ENCODE results near the gene SH3BP2. TPM values are rescaled to one million over a fixed set of nuclear protein-coding genes. Genes with fewer than 3 reads are reported as not detected.

The SH3BP2 gene
- total and polyA plus RNA-seq, 7 experiments from 2014 or later, result 5.9 to 269 (median 23.1) TPM

DNA sequence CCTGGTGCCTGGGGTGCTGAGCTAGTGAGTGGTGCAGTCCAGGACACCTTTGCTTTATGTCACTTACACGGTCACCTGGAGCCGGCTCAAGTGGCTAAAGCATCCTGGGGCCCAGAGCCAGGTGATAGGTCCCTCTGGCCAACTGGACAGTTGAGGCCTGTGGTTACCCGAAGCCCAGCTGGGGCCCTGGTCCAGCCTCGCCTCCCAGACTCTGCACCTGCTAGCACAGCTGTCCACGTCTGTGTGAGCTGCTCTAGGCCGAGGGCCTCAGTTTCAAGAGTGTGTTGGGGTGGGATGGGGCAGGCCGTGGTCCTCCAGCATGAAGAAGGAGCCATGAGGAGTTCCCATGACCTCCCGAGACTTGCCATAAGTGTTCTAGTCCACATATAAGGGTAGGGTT is 43.1 kb downstream of the SH3BP2 start:
- intact Hi-C loops (cut with micrococcal nuclease), result loop anchor here in 1 of 2 donors (1.0 kb wide), 1 partner anchor 8 kb away; no protein-coding TSS in a partner anchor
- peaks cover 37 to 69% (median 44%) of the 10 kb centered on the region in 7 donors for H3K4me1 Mint-ChIP-seq
- H3K36me3 Mint-ChIP-seq, result peaks cover 0 to 21% (median 6%) of the 10 kb centered on the region in 5 donors
- peaks cover 0 to 31% (median 0%) of the 10 kb centered on the region in 3 experiments for H3K36me3 ChIP-seq (ENCODE audit: control insufficient read depth in 2 of 3, insufficient read depth in 3 of 3, low read length in 3 of 3)
- ATAC-seq, result no peak
- peak in 1 of 9 donors; percentile 4 for DNase-seq
- H3K4me1 ChIP-seq (ENCODE audit: control insufficient read depth in 2 of 2, insufficient read depth in 2 of 2, low read length in 2 of 2), result peaks cover 50 to 54% of the 10 kb centered on the region in 2 donors
- peak overlapping the region in 6 of 10 donors; percentile 5 to 65 (median 36) for H3K4me3 Mint-ChIP-seq
- POLR2A ChIA-PET, result interaction anchor here (0.9 to 7.6 kb wide), 3 partner anchors 21 to 127 kb away, joined by 3 to 100 read pairs (median 7); partner anchors contain the start of genes GRK4 and NOP14
- no peaks in the 10 kb centered on the region for H3K27me3 ChIP-seq (ENCODE audit: control insufficient read depth in 2 of 2, insufficient read depth in 2 of 2, low read length in 2 of 2)
- no peaks in the 10 kb centered on the region for H3K9me3 ChIP-seq (ENCODE audit: control insufficient read depth in 2 of 3, low read length in 3 of 3)
- no peaks in the 10 kb centered on the region for H3K27me3 Mint-ChIP-seq
- H3K4me3 ChIP-seq (ENCODE audit: low read length), result no peak overlapping the region
- CTCF ChIA-PET, result interaction anchor here (0.7 kb wide), 1 partner anchor 80 kb away, joined by 3 read pairs; no protein-coding TSS in a partner anchor
- H3K9me3 Mint-ChIP-seq, result peaks cover 0 to 5% (median 3%) of the 10 kb centered on the region in 11 donors
- H3K27ac Mint-ChIP-seq, result peak overlapping the region; percentile 59 to 95 (median 88)
- H3K27ac ChIP-seq (ENCODE audit: low read depth, low read length), result peak overlapping the region; percentile 82

DNA sequence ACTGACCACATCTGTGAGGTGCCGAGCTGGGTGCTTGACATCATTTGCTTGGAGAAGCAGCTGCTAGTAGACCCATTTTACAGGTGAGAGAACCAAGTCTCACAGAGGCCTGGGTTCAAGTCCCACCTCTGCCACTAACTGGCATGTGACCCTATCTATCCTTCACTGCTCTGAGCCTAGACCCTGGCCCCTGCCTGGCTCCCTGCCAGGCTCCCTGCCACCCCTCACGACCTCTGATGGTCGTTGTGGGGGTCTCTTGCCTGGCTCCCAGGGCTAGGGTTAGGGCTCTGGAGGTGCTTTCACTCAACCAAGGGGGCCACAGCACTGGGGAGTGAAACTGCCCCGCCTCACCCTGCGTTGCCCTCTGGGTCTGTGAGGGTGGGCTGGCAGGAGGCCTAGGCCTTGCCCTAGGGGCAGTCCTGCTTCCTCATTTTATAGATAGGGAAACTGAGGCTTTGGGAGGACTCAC is 43.5 kb downstream of the SH3BP2 start:
- Mint-ChIP-seq H3K27ac (peak overlapping the region; percentile 59 to 95 (median 84)), H3K4me3 (peak overlapping the region in 8 of 10 donors; percentile 5 to 94 (median 24)), H3K27me3 (no peaks in the 10 kb centered on the region), H3K36me3 (peaks cover 0 to 22% (median 9%) of the 10 kb centered on the region in 5 donors), H3K9me3 (peaks cover 0 to 5% (median 3%) of the 10 kb centered on the region in 11 donors), H3K4me1 (peaks cover 39 to 71% (median 47%) of the 10 kb centered on the region in 7 donors)
- Histone ChIP-seq H3K9me3 (ENCODE audit: control insufficient read depth in 2 of 3, low read length in 3 of 3) (no peaks in the 10 kb centered on the region), H3K27ac (ENCODE audit: low read depth, low read length) (peak overlapping the region; percentile 82), H3K27me3 (ENCODE audit: control insufficient read depth in 2 of 2, insufficient read depth in 2 of 2, low read length in 2 of 2) (no peaks in the 10 kb centered on the region), H3K36me3 (ENCODE audit: control insufficient read depth in 2 of 3, insufficient read depth in 3 of 3, low read length in 3 of 3) (peaks cover 0 to 27% (median 0%) of the 10 kb centered on the region in 3 experiments), H3K4me3 (ENCODE audit: low read length) (no peak overlapping the region), H3K4me1 (ENCODE audit: control insufficient read depth in 2 of 2, insufficient read depth in 2 of 2, low read length in 2 of 2) (peaks cover 50 to 54% of the 10 kb centered on the region in 2 donors)
- intact Hi-C loops (cut with micrococcal nuclease), result no loop called here
- POLR2A ChIA-PET, result interaction anchor here (0.9 to 7.6 kb wide), 3 partner anchors 21 to 127 kb away, joined by 3 to 100 read pairs (median 7); partner anchors contain the start of genes GRK4 and NOP14
- peak in 1 of 9 donors; percentile 4 for DNase-seq
- no peak for ATAC-seq
- CTCF ChIA-PET, result interaction anchor here (0.7 to 1.5 kb wide), 2 partner anchors 17 to 81 kb away, joined by 3 read pairs; no protein-coding TSS in a partner anchor

DNA sequence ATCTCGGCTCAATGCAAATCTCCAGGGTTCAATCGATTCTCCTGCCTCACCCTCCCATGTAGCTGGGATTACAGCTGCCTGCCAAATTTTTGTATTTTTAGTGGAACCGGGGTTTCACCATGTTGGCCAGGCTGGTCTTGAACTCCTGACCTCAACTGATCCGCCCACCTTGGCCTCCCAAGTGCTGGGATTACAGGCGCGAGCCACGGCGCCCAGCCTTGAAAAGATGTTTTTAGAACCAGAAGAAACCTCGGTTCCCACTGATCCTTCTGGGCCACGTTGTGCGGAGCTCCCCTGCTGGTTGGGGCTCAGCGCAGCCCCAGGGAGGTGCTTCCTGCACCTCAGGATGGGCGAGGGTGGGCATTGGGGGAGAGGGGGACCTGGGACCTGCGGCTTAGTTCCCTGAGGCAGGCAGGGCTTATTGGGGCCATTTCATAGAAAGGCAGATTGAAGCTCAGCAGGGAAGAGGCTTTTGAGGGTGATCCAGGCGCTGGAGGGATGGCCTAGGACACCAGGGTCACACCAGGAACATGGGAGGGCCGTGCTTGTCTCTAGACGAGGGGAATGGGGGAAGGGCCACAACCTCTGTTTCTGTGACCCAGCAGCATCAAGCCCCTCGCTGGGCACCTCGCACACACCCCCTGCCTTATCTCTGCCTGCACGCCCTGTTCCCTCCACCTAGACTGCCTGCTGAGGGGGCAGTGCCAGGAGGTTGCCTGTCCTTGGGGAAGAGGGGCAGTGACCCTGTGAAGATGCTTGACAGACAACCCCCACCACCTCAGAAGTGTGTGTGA is 44.4 kb downstream of the SH3BP2 start:
- Histone ChIP-seq H3K36me3 (ENCODE audit: control insufficient read depth in 2 of 3, insufficient read depth in 3 of 3, low read length in 3 of 3) (peaks cover 0 to 18% (median 0%) of the 10 kb centered on the region in 3 experiments), H3K4me3 (ENCODE audit: low read length) (peak overlapping the region; percentile 66), H3K27me3 (ENCODE audit: control insufficient read depth in 2 of 2, insufficient read depth in 2 of 2, low read length in 2 of 2) (no peaks in the 10 kb centered on the region), H3K27ac (ENCODE audit: low read depth, low read length) (peak overlapping the region; percentile 82), H3K9me3 (ENCODE audit: control insufficient read depth in 2 of 3, low read length in 3 of 3) (no peaks in the 10 kb centered on the region), H3K4me1 (ENCODE audit: control insufficient read depth in 2 of 2, insufficient read depth in 2 of 2, low read length in 2 of 2) (peaks cover 50 to 54% of the 10 kb centered on the region in 2 donors)
- ATAC-seq, result peak; percentile 3
- intact Hi-C loops (cut with micrococcal nuclease), result no loop called here
- peaks cover 0 to 6% (median 3%) of the 10 kb centered on the region in 11 donors for H3K9me3 Mint-ChIP-seq
- CTCF ChIA-PET, result interaction anchor here (1.3 to 1.5 kb wide), 2 partner anchors 14 to 16 kb away, joined by 3 read pairs; no protein-coding TSS in a partner anchor
- H3K36me3 Mint-ChIP-seq, result peaks cover 0 to 23% (median 9%) of the 10 kb centered on the region in 5 donors
- peaks cover 42 to 76% (median 47%) of the 10 kb centered on the region in 7 donors for H3K4me1 Mint-ChIP-seq
- H3K4me3 Mint-ChIP-seq, result peak overlapping the region; percentile 82 to 96 (median 88)
- DNase-seq, result peak in 1 of 9 donors; percentile 8
- H3K27me3 Mint-ChIP-seq, result no peaks in the 10 kb centered on the region
- POLR2A ChIA-PET, result interaction anchor here (0.6 to 7.6 kb wide), 6 partner anchors 10 to 51 kb away, joined by 3 to 100 read pairs (median 4); no protein-coding TSS in a partner anchor
- peak overlapping the region; percentile 91 to 98 (median 94) for H3K27ac Mint-ChIP-seq

DNA sequence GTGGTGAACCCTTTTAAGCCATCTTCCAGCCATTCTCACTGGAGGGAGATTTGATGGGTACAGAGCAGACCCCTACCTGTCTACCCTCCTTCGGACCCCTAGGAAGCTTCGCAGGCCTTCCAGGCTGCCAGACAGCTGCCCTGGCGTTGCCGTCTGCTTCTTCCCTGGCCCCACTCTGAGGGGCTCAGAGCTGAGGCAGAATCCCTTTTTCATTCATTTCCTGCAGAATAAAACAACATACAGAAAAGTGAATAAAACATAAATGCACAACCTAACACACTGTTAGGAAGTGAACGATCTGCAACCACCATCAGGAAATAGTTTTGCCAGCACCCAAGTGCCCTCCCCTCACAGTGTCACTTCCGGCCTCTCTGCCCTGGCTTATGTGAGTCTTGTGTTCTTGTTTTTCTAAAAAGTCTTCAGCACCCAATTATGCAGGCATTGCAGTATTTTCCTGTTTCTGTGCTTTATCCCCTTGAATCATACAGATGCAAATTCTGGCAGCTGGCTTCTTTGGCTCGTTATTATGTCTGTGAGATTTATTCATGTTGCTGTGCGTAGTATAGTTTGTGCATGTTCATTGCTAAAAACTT is 45.1 kb downstream of the SH3BP2 start:
- H3K4me3 ChIP-seq (ENCODE audit: low read length), result peak overlapping the region; percentile 66
- peak overlapping the region; percentile 91 to 98 (median 94) for H3K27ac Mint-ChIP-seq
- peaks cover 0 to 11% (median 0%) of the 10 kb centered on the region in 3 experiments for H3K36me3 ChIP-seq (ENCODE audit: control insufficient read depth in 2 of 3, insufficient read depth in 3 of 3, low read length in 3 of 3)
- peaks cover 48 to 83% (median 54%) of the 10 kb centered on the region in 7 donors for H3K4me1 Mint-ChIP-seq
- ChIA-PET CTCF (interaction anchor here (0.6 to 1.5 kb wide), 3 partner anchors 13 to 16 kb away, joined by 3 read pairs; no protein-coding TSS in a partner anchor), POLR2A (interaction anchor here (0.6 to 7.6 kb wide), 8 partner anchors 9 to 52 kb away, joined by 3 to 100 read pairs (median 4); no protein-coding TSS in a partner anchor)
- peak overlapping the region; percentile 82 for H3K27ac ChIP-seq (ENCODE audit: low read depth, low read length)
- H3K27me3 Mint-ChIP-seq, result no peaks in the 10 kb centered on the region
- H3K36me3 Mint-ChIP-seq, result peaks cover 0 to 21% (median 9%) of the 10 kb centered on the region in 5 donors
- peak overlapping the region; percentile 82 to 96 (median 88) for H3K4me3 Mint-ChIP-seq
- peaks cover 0 to 5% (median 3%) of the 10 kb centered on the region in 11 donors for H3K9me3 Mint-ChIP-seq
- DNase-seq, result peak in 7 of 9 donors; percentile 74 to 86 (median 83)
- H3K9me3 ChIP-seq (ENCODE audit: control insufficient read depth in 2 of 3, low read length in 3 of 3), result no peaks in the 10 kb centered on the region
- H3K4me1 ChIP-seq (ENCODE audit: control insufficient read depth in 2 of 2, insufficient read depth in 2 of 2, low read length in 2 of 2), result peaks cover 54 to 60% of the 10 kb centered on the region in 2 donors
- ATAC-seq, result peak; percentile 94
- no peaks in the 10 kb centered on the region for H3K27me3 ChIP-seq (ENCODE audit: control insufficient read depth in 2 of 2, insufficient read depth in 2 of 2, low read length in 2 of 2)
- intact Hi-C loops (cut with micrococcal nuclease), result loop anchor here in 1 of 2 donors (1.0 kb wide), 6 partner anchors 13 to 125 kb away; partner anchors contain the start of genes GRK4 and NOP14

DNA sequence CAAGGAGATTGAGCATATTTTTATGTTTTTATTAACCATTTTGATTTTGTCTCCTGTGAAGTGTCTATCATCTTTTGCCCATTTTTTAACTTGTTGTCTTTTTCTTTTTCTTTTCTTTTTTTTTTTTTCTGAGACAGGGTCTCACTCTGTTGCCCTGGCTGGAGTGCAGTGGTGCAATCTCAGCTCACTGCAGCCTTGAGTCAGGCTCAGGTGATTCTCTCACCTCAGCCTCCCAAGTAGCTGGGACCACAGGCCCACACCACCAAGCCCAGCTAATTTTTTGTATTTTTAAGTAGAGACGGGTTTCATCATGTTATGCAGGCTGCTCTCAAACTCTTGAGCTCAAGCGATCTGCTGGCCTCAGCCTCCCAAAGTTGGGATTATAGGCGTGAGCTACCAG is 46.2 kb downstream of the SH3BP2 start:
- Mint-ChIP-seq H3K27me3 (no peaks in the 10 kb centered on the region), H3K9me3 (peaks cover 0 to 5% (median 3%) of the 10 kb centered on the region in 11 donors), H3K27ac (peak overlapping the region; percentile 91 to 98 (median 94)), H3K36me3 (peaks cover 0 to 21% (median 9%) of the 10 kb centered on the region in 5 donors), H3K4me3 (peak overlapping the region; percentile 82 to 96 (median 88)), H3K4me1 (peaks cover 47 to 80% (median 54%) of the 10 kb centered on the region in 7 donors)
- CTCF ChIA-PET, result interaction anchor here (0.6 to 1.0 kb wide), 5 partner anchors 11 to 125 kb away, joined by 3 to 6 read pairs (median 4); partner anchors contain the start of gene GRK4
- intact Hi-C loops (cut with micrococcal nuclease), result no loop called here
- POLR2A ChIA-PET, result interaction anchor here (0.8 to 7.6 kb wide), 10 partner anchors 8 to 96 kb away, joined by 3 to 100 read pairs (median 4); no protein-coding TSS in a partner anchor
- Histone ChIP-seq H3K4me1 (ENCODE audit: control insufficient read depth in 2 of 2, insufficient read depth in 2 of 2, low read length in 2 of 2) (peaks cover 56 to 60% of the 10 kb centered on the region in 2 donors), H3K4me3 (ENCODE audit: low read length) (peak overlapping the region; percentile 66), H3K9me3 (ENCODE audit: control insufficient read depth in 2 of 3, low read length in 3 of 3) (no peaks in the 10 kb centered on the region), H3K27me3 (ENCODE audit: control insufficient read depth in 2 of 2, insufficient read depth in 2 of 2, low read length in 2 of 2) (no peaks in the 10 kb centered on the region), H3K27ac (ENCODE audit: low read depth, low read length) (peak overlapping the region; percentile 82), H3K36me3 (ENCODE audit: control insufficient read depth in 2 of 3, insufficient read depth in 3 of 3, low read length in 3 of 3) (peaks cover 0 to 5% (median 0%) of the 10 kb centered on the region in 3 experiments)
- no peak for ATAC-seq
- DNase-seq, result no peak

Data from naive thymus-derived CD4-positive, alpha-beta T cell (primary cell).